Muscle of back (tissue), 11 donors: Measurements from ENCODE around the gene NUP62. TPM values are rescaled to one million over a fixed set of nuclear protein-coding genes. Genes with fewer than 3 reads are reported as not detected.
A peak's percentile ranks its signal among the peaks of the same experiment; 100 is the strongest.

Source experiments
- DNase-seq, 3 donors: peaks; one replicate each; pipeline versions ENCODE4 v3.0.0 to v3.0.0-alpha.2; 2013
- polyA plus RNA-seq, 10 donors: library from polyadenylated mRNA; unstranded; fragments of 120-200 nt; gene quantifications; one replicate each; pipeline ENCODE4 v1.2.1, GENCODE V29; 2013; ENCODE audit not compliant: insufficient read length in 10 of 10

NUP62 gene
- polyA plus RNA-seq, 10 donors: 39.3 to 61.8 (median 47.7) TPM

DNA sequence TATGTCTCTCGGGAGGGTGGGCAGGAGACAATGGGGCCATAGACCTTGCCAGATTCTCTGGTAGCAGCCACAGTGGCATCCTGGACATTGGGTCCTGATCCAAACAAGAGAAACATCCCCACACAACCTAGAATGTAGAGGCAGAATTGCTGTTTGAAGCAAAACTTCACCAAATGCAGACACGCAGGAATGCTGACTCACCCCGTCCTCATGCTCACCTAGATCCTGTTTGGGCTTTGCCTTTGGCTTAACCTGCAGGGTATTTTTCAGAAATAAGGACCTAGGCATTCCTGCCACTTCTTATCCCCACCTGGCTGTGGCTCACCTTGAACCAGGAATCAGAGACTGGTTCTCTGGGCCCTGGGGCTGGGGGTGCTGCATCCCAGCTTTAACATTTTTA, 44.5 kb downstream of the NUP62 start:
- no peak for DNase-seq

GRCh38 chr19:49884109-49884508, 45.2 kb downstream of the NUP62 start:
- no peak for DNase-seq

- DNase-seq: no peak
Measured at GRCh38 chr19:49883094-49883493, 46.2 kb downstream of the NUP62 start.

DNA sequence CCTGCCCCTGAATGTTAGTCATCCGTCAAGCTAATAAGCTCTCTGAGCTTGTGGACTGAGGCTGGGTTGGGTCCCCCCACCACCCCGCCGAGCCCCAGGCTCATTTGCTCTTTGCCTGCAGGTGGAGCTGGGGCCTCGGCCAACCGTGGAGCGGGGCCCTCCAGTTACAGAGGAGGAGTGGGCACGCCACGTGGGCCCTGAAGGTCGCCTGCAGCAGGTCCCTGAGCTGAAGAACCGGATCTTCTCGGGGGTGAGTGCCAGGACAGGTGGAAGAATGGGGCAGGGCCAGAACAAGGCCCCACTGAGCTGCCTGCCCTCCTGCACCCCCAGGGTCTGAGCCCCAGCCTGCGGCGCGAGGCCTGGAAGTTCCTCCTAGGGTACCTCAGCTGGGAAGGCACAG, 46.7 kb downstream of the NUP62 start:
- no peak for DNase-seq

DNA sequence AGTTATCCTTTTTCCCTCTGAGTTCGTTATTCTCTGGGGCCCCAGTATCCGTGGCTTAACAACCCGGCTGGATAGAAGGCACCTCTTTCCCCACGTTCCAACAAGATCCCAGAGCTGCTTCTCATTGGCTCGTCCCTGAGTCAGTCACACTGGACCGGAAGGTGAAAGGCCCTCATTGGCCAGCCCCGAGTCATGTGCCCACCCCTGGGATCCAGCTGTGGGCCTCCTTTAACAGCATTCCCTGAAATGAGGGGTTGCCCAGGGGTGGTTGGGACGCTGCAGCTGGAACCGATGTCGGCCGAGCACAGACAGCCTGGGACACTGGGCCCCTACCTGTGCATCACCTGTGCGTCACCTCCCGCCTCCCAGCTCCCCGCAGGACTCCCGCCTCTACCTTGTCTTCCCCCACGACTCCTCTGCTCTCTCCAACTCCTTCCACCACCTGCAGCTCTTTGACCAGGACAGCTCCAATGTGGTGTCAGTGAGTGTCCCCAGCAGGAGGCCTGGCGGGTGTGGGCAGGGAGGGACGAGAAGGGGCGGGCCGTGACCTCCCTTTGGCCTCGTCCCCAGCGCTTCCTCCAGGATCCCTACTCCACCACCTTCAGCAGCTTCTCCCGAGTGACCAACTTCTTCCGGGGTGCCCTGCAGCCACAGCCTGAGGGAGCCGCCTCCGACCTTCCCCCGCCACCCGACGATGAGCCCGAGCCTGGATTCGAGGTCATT, 47.5 kb downstream of the NUP62 start:
- DNase-seq: peak in 1 of 3 donors; percentile 4

- no peak for DNase-seq
Measured at GRCh38 chr19:49881186-49881585, 48.1 kb downstream of the NUP62 start.

DNA sequence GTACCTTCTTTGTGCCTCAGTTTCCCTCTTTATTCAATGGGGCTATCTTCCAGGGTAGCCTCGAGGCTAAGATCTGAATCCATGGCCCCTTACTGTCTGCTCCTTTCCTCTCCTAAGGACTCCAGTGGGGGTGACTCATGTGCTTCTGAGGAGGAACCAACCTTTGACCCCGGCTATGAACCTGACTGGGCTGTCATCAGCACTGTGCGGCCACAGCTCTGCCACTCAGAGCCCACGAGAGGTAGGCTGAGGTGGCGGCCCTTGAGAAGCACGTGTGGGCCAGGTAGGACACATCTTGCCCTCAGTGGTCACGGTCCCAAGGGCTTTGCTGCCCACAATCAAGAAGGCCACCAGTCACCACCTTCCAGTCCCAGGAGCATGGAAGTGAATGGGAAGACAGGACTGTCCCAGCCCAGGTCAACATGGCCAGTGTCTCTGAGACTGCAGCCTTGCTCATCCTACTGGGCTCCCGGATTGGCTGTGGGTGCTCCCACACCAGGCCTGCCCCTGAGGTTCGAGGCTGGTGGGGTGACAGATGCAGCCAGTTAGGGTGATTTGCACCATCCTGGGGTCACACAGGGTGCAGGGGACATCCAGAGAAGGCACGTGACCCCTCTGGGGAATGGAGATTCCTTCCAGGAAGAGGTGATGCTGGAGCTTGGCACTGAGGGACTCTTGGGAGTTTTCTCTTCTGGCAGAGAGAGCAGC, 49.0 kb downstream of the NUP62 start:
- no peak for DNase-seq

GRCh38 chr19:49879243-49879963, 49.9 kb downstream of the NUP62 start:
- DNase-seq: no peak

DNA sequence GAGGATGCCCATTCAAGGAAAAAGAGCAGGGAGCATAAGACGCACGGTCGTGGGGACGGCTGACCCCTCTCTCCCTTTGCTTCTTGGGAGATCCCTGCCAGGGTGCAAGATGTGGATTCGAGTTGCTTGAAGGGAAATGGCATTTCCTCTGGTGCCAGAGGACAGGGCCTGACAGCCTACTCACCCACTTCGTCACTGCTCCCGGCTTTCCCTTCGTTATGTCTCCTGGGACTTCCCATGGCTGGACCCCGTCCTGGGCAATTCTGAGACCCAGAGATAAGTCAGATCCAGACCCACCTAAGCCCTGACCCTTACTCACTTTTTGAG, 50.6 kb downstream of the NUP62 start:
- DNase-seq: no peak

- peak; percentile 97 to 99 (median 98) for DNase-seq
Measured at GRCh38 chr19:49877879-49878743, 51.2 kb downstream of the NUP62 start.

DNA sequence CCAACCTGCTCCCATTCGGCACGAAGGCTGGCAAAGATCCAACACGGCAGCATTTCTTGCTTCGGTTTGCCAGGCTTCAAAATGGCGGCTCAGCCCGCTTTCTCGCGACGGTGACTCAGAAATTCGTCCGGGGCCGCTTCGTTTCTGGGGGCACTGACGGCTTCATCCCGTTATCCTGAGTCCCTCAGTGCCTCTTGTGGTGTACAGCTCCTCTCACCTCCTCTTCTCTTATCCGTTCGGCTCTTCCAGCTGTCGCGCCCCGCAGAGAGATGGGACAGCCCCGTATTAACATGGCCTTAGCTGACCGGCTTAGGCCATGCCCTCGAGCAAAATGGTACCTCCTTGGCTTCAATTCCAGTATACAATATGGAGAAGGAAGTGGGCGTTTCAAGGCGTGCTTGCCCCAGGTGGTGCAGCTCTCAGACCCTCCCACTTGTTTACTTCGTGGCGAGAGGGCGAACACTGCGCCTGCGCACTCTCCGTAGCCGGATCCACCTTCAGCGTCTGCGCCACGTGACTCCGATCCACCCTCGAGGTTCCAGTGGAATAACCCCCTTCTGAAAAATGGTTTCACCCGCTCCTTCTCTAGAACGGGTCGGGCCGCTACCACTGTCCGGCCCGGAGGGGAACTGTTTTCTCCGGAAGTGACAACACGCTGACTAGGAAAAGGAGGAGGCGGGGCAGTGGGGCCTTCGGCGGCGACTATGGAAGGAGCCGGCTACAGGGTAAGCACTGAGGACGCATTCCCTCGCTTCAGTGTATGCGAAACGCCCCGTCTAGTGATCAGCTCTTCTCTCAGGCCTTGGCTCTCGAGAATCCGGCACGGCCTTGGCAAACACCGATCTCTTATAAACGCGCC, 52.1 kb downstream of the NUP62 start, which contains the start of the genes AKT1S1 and TBC1D17:
AKT1S1 (minus strand) TSS at position 336 of the 859 bp plus-strand sequence. CDS start 4,060 bp downstream, outside the sequence.
TBC1D17 (plus strand) TSS at position 683 of the 859 bp plus-strand sequence; CDS start at position 705, 22 bp downstream.
- DNase-seq: peak; percentile 100

- DNase-seq: peak; percentile 99 to 100 (median 99)
Measured at GRCh38 chr19:49876422-49877019, 52.8 kb downstream of the NUP62 start.

- peak; percentile 53 to 89 (median 81) for DNase-seq
Measured at GRCh38 chr19:49875857-49876421, 53.4 kb downstream of the NUP62 start.

DNA sequence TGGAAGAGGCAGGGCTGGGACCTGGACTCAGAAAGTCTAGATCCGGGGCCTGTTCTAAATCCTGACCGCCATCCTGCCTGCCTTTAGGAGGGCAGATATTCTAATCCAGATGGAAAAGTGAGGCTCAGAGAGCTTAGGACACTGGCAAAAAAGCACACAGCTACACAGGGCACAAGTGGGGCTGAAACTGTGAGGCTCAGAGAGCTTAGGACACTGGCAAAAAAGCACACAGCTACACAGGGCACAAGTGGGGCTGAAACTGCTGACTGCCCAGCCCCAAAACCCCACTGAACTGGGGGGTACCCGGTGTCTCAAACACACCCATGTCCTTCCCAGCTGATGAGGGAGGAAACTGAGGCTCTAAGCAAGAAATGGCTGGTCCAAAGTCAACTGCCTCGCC, 54.1 kb downstream of the NUP62 start:
- peak in 1 of 3 donors; percentile 17 for DNase-seq

DNA sequence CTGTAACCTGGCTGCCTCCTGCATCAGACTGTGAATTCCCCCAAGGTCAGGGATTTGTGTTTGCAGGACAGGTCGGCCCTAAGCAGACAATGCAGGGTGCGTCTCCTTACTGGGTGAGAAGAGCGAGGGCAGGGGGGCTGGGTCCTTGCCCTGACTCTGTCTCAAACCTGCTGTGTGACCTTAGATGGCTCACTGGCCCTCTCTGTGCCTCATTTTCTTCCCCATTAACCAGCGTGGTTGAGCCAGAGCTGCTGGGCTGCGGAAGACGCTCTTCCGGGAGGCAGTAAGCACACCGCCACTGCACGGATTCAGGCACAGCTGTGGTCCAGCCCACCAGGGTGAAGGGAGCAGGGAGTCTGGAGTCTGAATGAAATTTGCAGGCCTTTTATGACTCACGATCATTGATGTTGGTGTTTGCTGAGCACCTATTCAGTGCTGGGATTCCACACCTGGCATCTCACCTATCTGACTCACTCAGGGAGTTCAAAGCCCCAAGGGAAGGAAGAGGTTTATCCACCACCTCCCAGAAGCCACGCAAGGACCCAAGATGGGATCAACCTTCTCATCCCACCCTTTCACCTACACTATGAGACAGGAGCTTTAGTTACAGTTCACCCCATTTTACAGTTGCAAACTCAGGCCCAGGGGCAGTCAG, 54.7 kb downstream of the NUP62 start:
- DNase-seq: no peak

- DNase-seq: no peak
Measured at GRCh38 chr19:49873834-49874233, 55.5 kb downstream of the NUP62 start.

DNA sequence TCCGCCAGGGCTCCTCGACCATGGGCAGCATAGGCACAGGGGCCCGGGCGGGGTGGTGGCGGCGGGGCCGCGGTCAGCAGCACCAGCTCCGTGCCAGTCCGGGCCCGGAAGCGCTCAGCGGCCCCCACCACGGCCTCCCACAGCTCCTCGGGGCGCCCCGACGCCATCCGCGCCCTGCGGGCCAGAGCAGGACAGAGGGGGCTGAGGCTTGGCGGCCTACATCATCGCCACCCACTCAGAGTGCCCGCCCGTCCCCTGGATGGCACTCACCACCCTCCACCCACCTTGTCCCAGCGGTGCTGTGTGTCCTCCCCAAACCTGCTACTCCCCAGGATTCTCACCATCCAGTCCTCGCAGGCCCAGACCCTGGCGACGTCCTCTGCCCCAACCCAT, 56.2 kb downstream of the NUP62 start:
- DNase-seq: no peak

- DNase-seq: no peak
Measured at GRCh38 chr19:49872245-49873128, 56.8 kb downstream of the NUP62 start.
